HG02763 (cell line): ENCODE results near the gene HTR1A.

Source experiments
- ATAC-seq: cut with Tn5 transposase; IDR thresholded peaks from one replicate; pipeline ENCODE4 v1.9.1; 2021; ENCODE audit warnings: mild to moderate bottlenecking, moderate library complexity; ENCODE audit not compliant: unreplicated experiment

Gene HTR1A

DNA sequence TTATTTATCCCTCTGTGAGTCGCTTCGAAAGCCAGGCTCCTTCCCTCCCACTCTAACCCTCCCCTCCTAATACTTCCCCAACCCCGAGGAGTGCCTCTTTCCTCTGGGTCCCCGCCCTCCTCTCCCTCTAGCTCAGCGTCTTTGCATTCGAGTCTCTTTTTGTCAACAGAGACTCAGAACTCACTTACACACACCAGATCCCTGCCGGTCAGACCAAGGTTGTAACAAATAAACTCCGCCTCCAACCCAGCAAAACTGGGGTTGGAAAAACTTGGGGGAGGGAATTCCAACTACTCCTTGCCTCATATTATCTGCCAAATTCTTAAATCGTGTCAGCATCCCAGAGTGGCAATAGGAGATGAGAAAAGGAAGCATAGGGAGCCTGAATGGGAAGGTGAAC, at the start of gene HTR1A:
HTR1A (minus strand) TSS at position 167 of the 400 bp plus-strand sequence. CDS start 726 bp downstream, outside the sequence.
- ATAC-seq = no peak

GRCh38 chr5:64003966-64004365, 41.7 kb upstream of the HTR1A start:
- no peak for ATAC-seq

- no peak for ATAC-seq
Observed at GRCh38 chr5:64000096-64000495, 37.9 kb upstream of the HTR1A start.

DNA sequence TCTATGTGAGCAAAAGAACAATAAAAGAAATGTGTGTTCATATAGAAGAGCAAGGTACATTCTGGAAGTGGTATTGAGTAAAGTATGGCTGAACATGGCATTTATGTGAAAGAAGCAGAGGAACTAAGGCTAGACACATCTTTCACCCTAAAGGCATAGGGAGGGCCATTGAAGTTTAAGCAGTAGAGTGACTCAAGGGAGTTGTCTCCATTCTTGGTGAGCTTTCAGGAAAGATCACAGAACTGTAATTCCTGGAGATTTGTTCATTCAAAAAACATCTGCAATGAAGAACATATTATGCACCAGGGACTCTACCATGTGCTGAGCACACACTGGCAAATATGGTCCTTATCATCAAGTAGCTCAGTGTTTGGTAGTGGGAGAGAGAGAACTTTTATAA, 24.8 kb upstream of the HTR1A start:
- no peak for ATAC-seq

GRCh38 chr5:63981864-63982263, 19.6 kb upstream of the HTR1A start:
- no peak for ATAC-seq

DNA sequence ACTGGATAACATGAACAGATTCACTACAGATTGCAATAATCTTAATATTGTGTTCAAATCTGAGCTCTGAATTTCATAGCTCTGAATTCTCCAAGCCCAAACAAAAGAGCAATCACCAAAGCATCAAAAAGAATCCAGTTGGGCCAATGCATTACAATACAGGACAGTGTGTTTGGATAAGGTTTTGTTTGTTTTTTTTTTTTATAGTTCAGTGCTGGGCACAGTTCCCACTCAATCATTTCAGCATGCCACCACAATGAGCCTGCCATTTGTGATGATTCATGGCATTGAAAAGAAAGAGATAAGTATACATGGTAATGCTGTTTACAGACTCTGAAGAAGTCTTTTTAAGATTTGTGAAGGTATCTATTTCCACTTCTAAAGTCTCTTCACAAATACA, 1.7 kb upstream of the HTR1A start:
- ATAC-seq = no peak

DNA sequence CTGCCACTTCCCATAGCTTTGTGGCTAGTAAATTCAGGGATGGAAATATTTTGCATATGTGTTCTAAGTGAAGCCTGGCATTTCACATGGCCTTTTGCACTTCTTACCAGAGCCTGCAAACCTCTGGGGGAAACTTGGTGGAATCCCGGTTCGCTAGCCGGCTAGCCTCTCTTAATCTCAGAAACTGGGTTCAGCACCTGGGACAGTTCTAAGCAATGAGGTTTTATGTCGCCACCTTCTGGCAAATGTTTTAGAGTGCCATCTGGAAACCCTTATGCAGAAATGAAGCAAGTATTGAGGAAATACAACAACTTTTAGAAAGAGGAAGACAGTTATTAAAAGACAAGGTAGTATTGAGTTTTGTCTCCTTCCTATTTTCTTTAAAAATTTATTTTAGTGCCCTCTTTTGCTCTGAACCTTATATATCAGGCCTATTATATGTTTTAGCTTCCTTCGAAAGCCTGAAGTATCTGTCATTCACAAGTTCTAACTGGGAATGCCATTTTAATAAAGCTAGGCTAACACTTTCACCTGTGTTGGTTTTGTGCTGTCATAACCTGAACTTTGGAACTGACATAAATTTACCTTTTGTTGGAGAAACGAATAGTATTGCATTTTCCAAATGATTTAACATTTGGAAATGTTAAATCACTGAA, 963 bp upstream of the HTR1A start:
- ATAC-seq = peak; percentile 64

DNA sequence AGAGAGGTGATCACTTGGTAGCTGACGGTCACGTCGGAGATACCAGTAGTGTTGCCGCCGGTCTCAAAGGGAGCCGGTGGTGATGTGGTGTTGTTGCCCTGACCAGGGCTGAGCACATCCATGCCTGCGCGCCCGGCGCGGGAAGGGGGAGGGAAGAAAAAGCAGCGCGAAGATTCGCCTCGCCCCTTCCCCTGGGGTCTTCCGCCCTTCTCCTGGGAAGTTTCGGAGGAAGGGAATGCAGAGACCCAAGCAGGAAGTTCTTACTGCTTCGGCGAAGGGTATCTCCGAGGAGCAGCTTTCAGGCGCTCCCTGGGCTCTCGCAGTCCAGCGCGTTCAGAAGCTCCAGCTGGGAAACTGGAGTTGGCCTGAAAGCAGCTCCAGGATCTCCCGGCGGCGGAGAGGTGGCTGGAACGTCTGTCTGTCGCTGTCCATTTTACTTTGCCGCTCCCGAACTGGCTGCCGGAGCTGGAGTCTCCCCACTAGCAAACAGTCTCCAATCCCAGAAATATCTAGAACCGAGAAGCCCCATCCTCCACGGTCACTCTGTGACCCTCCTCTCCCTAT, 565 bp downstream of the HTR1A start:
- ATAC-seq = no peak

DNA sequence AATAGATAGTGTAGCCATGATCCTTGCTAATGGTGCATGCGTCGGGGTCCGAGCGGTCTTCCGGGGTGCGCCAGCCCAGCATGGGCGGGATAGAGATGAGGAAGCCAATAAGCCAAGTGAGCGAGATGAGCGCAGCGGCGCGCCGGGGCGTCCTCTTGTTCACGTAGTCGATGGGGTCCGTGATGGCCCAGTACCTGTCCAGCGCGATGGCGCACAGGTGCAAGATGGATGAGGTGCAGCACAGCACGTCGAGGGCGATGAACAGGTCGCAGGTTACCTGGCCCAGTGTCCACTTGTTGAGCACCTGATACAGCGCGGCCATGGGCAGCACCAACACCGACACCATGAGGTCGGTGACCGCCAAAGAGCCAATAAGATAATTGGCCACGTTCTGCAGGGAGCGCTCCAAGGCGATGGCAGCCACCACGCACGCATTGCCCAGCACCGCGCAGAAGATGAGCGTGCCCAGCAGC, 1.1 kb downstream of the HTR1A start:
- no peak for ATAC-seq

GRCh38 chr5:63960646-63961045, 1.6 kb downstream of the HTR1A start:
- no peak for ATAC-seq

GRCh38 chr5:63959177-63959982, 2.9 kb downstream of the HTR1A start:
- no peak for ATAC-seq

DNA sequence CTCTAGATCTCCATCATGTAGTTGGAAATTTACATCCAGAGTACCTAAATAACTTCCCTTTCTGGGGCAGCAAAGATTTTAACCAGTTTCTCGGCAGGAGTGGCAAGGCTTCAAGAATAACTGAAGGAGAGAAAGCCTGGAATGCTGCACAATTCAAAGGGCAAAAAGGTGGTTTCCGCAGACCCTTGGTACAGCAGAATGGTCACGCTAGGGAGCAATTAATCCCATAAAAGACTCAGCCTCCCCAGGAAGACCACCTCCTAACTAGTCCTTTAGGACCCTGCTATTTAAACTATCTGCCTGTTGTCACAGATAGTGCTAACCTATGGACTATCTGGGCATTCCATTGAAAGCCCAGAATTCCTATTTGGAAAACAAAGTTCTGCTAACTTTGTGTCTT, 3.6 kb downstream of the HTR1A start:
- no peak for ATAC-seq

DNA sequence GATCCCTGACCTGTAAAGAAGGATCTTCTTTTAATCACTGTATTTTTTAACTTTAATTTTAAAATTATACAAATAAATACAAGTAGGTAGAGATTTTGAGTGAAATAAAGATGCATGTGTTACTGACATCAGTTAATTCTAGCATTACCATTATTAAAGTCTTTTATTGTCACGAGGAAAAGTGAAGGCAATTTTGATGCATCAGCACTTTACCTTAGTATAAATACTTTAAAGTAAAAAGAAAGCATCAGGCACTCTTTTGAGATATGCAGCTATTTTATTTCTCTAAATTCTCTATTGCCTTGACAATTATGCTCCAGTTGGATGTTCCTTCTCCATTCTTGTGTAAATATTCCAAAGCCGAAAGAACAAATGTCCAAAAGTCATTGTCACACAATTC, 4.6 kb downstream of the HTR1A start:
- no peak for ATAC-seq

GRCh38 chr5:63953217-63953616, 9.0 kb downstream of the HTR1A start:
- no peak for ATAC-seq

DNA sequence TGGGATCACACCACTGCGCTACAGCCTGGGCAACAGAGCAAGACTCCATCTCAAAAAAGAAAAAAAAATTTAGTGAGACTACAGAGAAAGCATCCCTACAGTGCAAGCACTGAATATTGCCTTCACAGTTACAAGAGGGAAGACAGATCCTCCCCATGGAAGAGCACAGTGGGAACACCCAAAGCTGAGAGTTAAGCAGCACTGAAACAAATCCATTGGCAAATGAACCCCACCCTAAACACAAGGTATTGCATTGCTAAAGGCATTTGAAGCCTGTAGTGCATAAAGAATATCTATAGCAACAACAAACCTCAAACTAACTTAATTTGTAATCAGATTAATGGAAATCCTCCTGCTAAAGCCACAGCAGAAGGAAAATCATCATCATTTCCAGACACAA, 27.1 kb downstream of the HTR1A start:
- no peak for ATAC-seq

GRCh38 chr5:63931836-63932235, 30.4 kb downstream of the HTR1A start:
- no peak for ATAC-seq

- no peak for ATAC-seq
Observed at GRCh38 chr5:63928451-63928850, 33.8 kb downstream of the HTR1A start.

GRCh38 chr5:63923914-63924313, 38.3 kb downstream of the HTR1A start:
- ATAC-seq = no peak

DNA sequence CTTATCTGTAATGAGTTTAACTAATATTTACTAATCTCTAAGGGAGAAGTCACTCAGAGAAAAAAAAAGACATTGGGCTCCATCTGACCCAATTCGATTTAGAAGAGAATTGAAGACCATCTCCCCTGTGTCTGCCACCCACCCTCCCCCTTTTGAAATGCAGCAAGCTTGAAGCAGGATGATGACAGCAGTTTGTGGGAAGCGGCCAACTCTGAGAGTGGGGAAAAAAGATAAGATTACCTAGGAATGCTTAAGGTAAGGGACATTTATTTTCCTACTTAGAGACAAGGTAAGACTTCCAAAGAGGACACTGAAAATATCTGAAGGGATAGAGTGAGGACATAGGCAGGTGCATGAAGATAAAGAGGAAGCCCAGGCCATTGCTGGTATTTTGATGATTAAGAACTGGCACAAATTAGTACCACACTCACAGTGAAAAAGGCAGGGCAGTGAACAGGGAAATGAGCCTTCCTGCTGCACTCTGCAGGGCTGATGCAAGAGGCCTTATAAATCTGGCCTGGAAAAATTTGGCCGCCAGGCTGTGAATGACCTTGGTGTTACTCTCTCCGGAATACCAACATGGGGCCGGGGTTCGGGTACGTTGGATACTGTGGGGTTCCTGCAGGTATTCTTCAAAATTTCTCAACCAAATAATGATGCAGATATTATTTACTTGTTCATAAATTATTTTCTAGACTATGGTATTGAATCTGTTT, 42.3 kb downstream of the HTR1A start:
- ATAC-seq = no peak

DNA sequence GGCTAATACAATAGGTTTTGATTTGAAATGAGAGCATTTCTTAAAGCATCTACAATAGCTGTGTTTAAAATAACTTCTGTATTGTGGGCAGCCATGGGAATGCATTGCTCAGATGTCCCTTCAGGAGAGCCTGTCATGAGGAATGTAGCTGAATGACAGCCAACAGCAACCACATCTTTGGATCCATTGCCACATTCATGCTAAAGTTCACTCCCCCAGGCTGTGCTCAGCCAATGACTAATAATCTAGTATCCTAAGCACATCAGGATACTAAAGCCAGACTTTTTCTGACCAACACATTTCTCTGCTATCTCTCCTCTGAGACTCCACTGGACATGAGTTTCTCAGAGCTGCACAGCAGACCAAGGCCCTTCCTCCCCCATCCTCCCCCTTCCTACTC, 45.5 kb downstream of the HTR1A start:
- ATAC-seq = no peak

DNA sequence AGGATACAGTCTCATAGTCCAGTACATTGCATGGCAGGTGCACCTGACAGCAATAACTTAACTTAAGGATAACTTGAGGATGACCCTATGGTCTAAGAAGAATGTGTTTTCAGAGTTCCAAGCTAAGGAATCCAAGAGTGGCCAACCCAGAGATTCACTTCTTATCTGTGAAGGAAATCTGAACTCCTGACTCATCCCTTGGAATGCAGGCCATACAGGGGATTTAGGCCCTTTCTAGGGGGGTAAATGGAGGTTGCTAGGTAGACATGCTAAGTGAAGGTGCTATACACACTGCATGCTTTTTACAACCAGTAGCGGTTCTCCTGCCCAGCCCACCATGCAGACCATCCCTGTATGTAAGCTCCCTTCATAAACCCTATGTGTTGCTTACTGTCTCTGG, 50.4 kb downstream of the HTR1A start:
- ATAC-seq = no peak
